HG03520 (cell line): ENCODE data around the gene FASLG.
"Not testable (repeated sequence)": the region's sequence is repeated elsewhere in the genome, so short reads cannot be mapped to it uniquely, and the experiment has no call there.

Source experiments
- ATAC-seq: cut with Tn5 transposase; IDR thresholded peaks from one replicate; pipeline ENCODE4 v1.9.1; 2021; ENCODE audit warnings: mild to moderate bottlenecking, moderate library complexity; ENCODE audit not compliant: unreplicated experiment

Gene FASLG

GRCh38 chr1:172680244-172680643 lies 21.3 kb downstream of the FASLG start:
- ATAC-seq: no peak

GRCh38 chr1:172680733-172681275 lies 21.9 kb downstream of the FASLG start:
- no peak for ATAC-seq

GRCh38 chr1:172682812-172683211 lies 23.9 kb downstream of the FASLG start:
- ATAC-seq: no peak

- no peak for ATAC-seq
Observed at GRCh38 chr1:172686143-172686542, 27.2 kb downstream of the FASLG start.

GRCh38 chr1:172688428-172689085 lies 29.7 kb downstream of the FASLG start:
- not testable (repeated sequence) for ATAC-seq

- ATAC-seq: not testable (repeated sequence)
Observed at GRCh38 chr1:172690925-172691324, 32.0 kb downstream of the FASLG start.

GRCh38 chr1:172697534-172698002 lies 38.7 kb downstream of the FASLG start:
- no peak for ATAC-seq

- ATAC-seq: no peak
Observed at GRCh38 chr1:172698224-172698623, 39.3 kb downstream of the FASLG start.

GRCh38 chr1:172699111-172699510 lies 40.2 kb downstream of the FASLG start:
- ATAC-seq: peak; percentile 51

- ATAC-seq: no peak
Observed at GRCh38 chr1:172699695-172700227, 40.9 kb downstream of the FASLG start.

- ATAC-seq: no peak
Observed at GRCh38 chr1:172700556-172700955, 41.7 kb downstream of the FASLG start.

GRCh38 chr1:172704001-172704400 lies 45.1 kb downstream of the FASLG start:
- no peak for ATAC-seq

GRCh38 chr1:172704420-172705210 lies 45.7 kb downstream of the FASLG start:
- no peak for ATAC-seq

- no peak for ATAC-seq
Observed at GRCh38 chr1:172708452-172708851, 49.5 kb downstream of the FASLG start.

GRCh38 chr1:172711558-172711957 lies 52.7 kb downstream of the FASLG start:
- no peak for ATAC-seq

- no peak for ATAC-seq
Observed at GRCh38 chr1:172713466-172713865, 54.6 kb downstream of the FASLG start.
